Neural progenitor cell (in vitro differentiated cells): ENCODE results near the gene NTMT1. TPM values are rescaled to one million over a fixed set of nuclear protein-coding genes. Genes with fewer than 3 reads are reported as not detected.

Experiments used
- DNase-seq: peaks from one replicate; pipeline ENCODE4 v3.0.0-alpha.2; 2016; ENCODE audit warnings: low spot score
- H2AFZ ChIP-seq: fragments of 200-600 bp; sonication (generic); replicated peaks from 2 replicates; pipeline ENCODE4 v1.6.1; 2016; ENCODE audit warnings: antibody characterized with exemption
- H3F3A ChIP-seq: fragments of 200-600 bp; sonication (generic); 2 replicates; pipeline ENCODE4 v1.6.1; 2016; ENCODE audit warnings: antibody characterized with exemption, low read depth
- H3K27ac ChIP-seq: fragments of 200-600 bp; sonication (generic); 2 replicates; pipeline ENCODE4 v1.5.1; 2016; ENCODE audit warnings: mild to moderate bottlenecking
- H3K27me3 ChIP-seq: fragments of 200-600 bp; sonication (generic); 2 replicates; pipeline ENCODE4 v1.6.1; 2016; ENCODE audit warnings: mild to moderate bottlenecking, moderate library complexity
- H3K36me3 ChIP-seq: fragments of 200-600 bp; sonication (generic); 2 replicates; pipeline ENCODE4 v1.5.1; 2016
- H3K4me1 ChIP-seq: fragments of 200-600 bp; sonication (generic); 2 replicates; pipeline ENCODE4 v1.6.1; 2016; ENCODE audit warnings: mixed run types
- H3K4me2 ChIP-seq: fragments of 200-600 bp; sonication (generic); 2 replicates; pipeline ENCODE4 v1.6.1; 2016
- H3K4me3 ChIP-seq: fragments of 200-600 bp; sonication (generic); 2 replicates; pipeline ENCODE4 v1.5.1; 2016
- H3K79me2 ChIP-seq: fragments of 200-600 bp; sonication (generic); 2 replicates; pipeline ENCODE4 v1.6.1; 2016; ENCODE audit warnings: low read depth
- H3K9ac ChIP-seq: fragments of 200-600 bp; sonication (generic); 2 replicates; pipeline ENCODE4 v1.6.1; 2016
- H3K9me3 ChIP-seq: fragments of 200-600 bp; sonication (generic); 2 replicates; pipeline ENCODE4 v1.5.1; 2016; ENCODE audit warnings: low read depth
- H4K20me1 ChIP-seq: fragments of 200-600 bp; sonication (generic); 2 replicates; pipeline ENCODE4 v1.6.1; 2016; ENCODE audit warnings: low read depth
- H3K27ac Mint-ChIP-seq: 3 replicates; pipeline ENCODE4 v1.8.0; 2021; ENCODE audit warnings: mixed read lengths
- H3K27me3 Mint-ChIP-seq: 2 replicates; pipeline ENCODE4 v1.8.0; 2022; ENCODE audit warnings: low read depth, mild to moderate bottlenecking, inconsistent platforms, moderate library complexity, mixed read lengths; ENCODE audit not compliant: insufficient read depth
- H3K36me3 Mint-ChIP-seq: 3 replicates; pipeline ENCODE4 v1.8.0; 2021; ENCODE audit warnings: mixed read lengths
- H3K4me1 Mint-ChIP-seq: 3 replicates; pipeline ENCODE4 v1.8.0; 2021; ENCODE audit warnings: mixed read lengths
- H3K4me3 Mint-ChIP-seq: 3 replicates; pipeline ENCODE4 v1.8.0; 2021; ENCODE audit warnings: mild to moderate bottlenecking, moderate library complexity, mixed read lengths
- H3K9me3 Mint-ChIP-seq: 3 replicates; pipeline ENCODE4 v1.8.0; 2020; ENCODE audit warnings: mixed read lengths
- EZH2 ChIP-seq: fragments of 200-600 bp; sonication (generic); IDR thresholded peaks from 2 replicates; pipeline ENCODE4 v1.6.1; 2017; ENCODE audit warnings: antibody characterized with exemption, mild to moderate bottlenecking, moderate library complexity
- EZH2phosphoT487 ChIP-seq: fragments of 200-600 bp; sonication (generic); IDR thresholded peaks from 2 replicates; pipeline ENCODE4 v1.6.1; 2017; ENCODE audit warnings: antibody characterized with exemption
- total RNA-seq: library from RNA; depleted of rRNA; stranded (reverse); fragments of >200 nt; gene quantifications from 2 replicates; pipeline ENCODE4 v1.2.3, GENCODE V29; 2015; ENCODE audit warnings: low replicate concordance
- TF ChIP-seq, protein P1 (sequence below): fragments of 200-600 bp; sonication (generic); IDR thresholded peaks from 2 replicates; pipeline ENCODE4 v1.5.1; 2017; ENCODE audit warnings: antibody characterized with exemption, mild to moderate bottlenecking

Gene NTMT1
- total RNA-seq, 1 donor from 2014 or later, result 22.2 TPM

GRCh38 chr9:129665389-129665775, 39.4 kb downstream of the NTMT1 start, which contains the start of gene PRRX2:
Gene PRRX2 (plus strand): TSS chr9:129665647. CDS start chr9:129665868, 221 bp downstream.
- no peaks in the 10 kb centered on the region for H3K79me2 ChIP-seq
- Mint-ChIP-seq H3K9me3 (peaks cover 2% of the 10 kb centered on the region), H3K36me3 (no peaks in the 10 kb centered on the region), H3K27me3 (peaks cover 33% of the 10 kb centered on the region), H3K27ac (no peak within 1 kb of the TSS), H3K4me3 (peak within 1 kb of the TSS; percentile 81), H3K4me1 (peaks cover 9% of the 10 kb centered on the region)
- no peak within 1 kb of the TSS for H3K27ac ChIP-seq
- peak within 1 kb of the TSS; percentile 78 for H2AFZ ChIP-seq
- H3K9ac ChIP-seq, result no peak within 1 kb of the TSS
- H3K4me2 ChIP-seq, result peak within 1 kb of the TSS; percentile 86
- H3K27me3 ChIP-seq, result peaks cover 56% of the 10 kb centered on the region
- H4K20me1 ChIP-seq, result peaks cover 3% of the 10 kb centered on the region
- H3K9me3 ChIP-seq, result no peaks in the 10 kb centered on the region
- TF ChIP-seq, protein P1, sequence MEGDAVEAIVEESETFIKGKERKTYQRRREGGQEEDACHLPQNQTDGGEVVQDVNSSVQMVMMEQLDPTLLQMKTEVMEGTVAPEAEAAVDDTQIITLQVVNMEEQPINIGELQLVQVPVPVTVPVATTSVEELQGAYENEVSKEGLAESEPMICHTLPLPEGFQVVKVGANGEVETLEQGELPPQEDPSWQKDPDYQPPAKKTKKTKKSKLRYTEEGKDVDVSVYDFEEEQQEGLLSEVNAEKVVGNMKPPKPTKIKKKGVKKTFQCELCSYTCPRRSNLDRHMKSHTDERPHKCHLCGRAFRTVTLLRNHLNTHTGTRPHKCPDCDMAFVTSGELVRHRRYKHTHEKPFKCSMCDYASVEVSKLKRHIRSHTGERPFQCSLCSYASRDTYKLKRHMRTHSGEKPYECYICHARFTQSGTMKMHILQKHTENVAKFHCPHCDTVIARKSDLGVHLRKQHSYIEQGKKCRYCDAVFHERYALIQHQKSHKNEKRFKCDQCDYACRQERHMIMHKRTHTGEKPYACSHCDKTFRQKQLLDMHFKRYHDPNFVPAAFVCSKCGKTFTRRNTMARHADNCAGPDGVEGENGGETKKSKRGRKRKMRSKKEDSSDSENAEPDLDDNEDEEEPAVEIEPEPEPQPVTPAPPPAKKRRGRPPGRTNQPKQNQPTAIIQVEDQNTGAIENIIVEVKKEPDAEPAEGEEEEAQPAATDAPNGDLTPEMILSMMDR, result no peak
- TF ChIP-seq EZH2 (peak; percentile 55), EZH2phosphoT487 (peak; percentile 46)
- no peaks in the 10 kb centered on the region for H3K36me3 ChIP-seq
- peak within 1 kb of the TSS; percentile 49 for H3K4me3 ChIP-seq
- DNase-seq, result peak; percentile 80
- H3F3A ChIP-seq, result peaks cover 41% of the 10 kb centered on the region
- peaks cover 10% of the 10 kb centered on the region for H3K4me1 ChIP-seq

- Histone ChIP-seq H3K4me2 (peak overlapping the region; percentile 86), H3K4me3 (peak overlapping the region; percentile 49), H3K79me2 (no peaks in the 10 kb centered on the region), H2AFZ (no peak overlapping the region), H4K20me1 (peaks cover 3% of the 10 kb centered on the region), H3K36me3 (no peaks in the 10 kb centered on the region), H3F3A (peaks cover 41% of the 10 kb centered on the region), H3K27ac (no peak overlapping the region), H3K27me3 (peaks cover 56% of the 10 kb centered on the region), H3K9me3 (no peaks in the 10 kb centered on the region), H3K9ac (no peak overlapping the region), H3K4me1 (peaks cover 10% of the 10 kb centered on the region)
- peaks cover 33% of the 10 kb centered on the region for H3K27me3 Mint-ChIP-seq
- H3K36me3 Mint-ChIP-seq, result no peaks in the 10 kb centered on the region
- peak overlapping the region; percentile 21 for H3K4me3 Mint-ChIP-seq
- H3K27ac Mint-ChIP-seq, result no peak overlapping the region
- peaks cover 9% of the 10 kb centered on the region for H3K4me1 Mint-ChIP-seq
- TF ChIP-seq EZH2phosphoT487 (no peak), EZH2 (no peak)
- TF ChIP-seq, protein P1, result no peak
- DNase-seq, result peak; percentile 51
- H3K9me3 Mint-ChIP-seq, result peaks cover 2% of the 10 kb centered on the region
These were observed 40.0 kb downstream of the NTMT1 start for GRCh38 chr9:129665814-129666520.

DNA sequence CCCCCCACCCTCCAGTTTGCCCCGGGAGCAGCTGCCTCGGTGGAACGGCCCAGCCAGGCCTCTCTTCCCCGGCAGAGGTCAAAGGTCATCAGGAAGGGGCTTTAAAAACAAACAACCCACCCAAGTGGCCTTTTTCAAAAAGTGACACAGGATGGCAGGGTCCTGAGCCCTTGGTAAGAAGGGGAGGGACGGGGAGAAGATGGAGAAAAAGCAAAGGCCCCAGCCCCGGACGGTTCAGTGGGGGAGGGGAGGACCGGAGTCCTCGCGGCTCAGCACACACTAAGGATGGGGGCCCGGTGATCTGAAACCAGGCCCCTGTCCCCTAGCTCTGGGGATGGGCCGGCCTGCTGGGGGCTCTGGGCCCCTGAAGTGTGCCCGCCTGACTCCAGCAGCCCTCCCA, 40.6 kb downstream of the NTMT1 start:
- no peak for TF ChIP-seq EZH2
- TF ChIP-seq EZH2phosphoT487, result no peak
- TF ChIP-seq, protein P1, result no peak
- H3K4me1 Mint-ChIP-seq, result peaks cover 9% of the 10 kb centered on the region
- Histone ChIP-seq H3K36me3 (no peaks in the 10 kb centered on the region), H4K20me1 (peaks cover 3% of the 10 kb centered on the region), H3K27me3 (peaks cover 56% of the 10 kb centered on the region), H3K27ac (no peak overlapping the region), H3K4me3 (no peak overlapping the region), H3K9ac (no peak overlapping the region), H3K79me2 (no peaks in the 10 kb centered on the region), H3F3A (peaks cover 41% of the 10 kb centered on the region), H3K4me1 (peaks cover 10% of the 10 kb centered on the region), H2AFZ (no peak overlapping the region), H3K4me2 (peak overlapping the region; percentile 73), H3K9me3 (no peaks in the 10 kb centered on the region)
- H3K27ac Mint-ChIP-seq, result no peak overlapping the region
- DNase-seq, result peak; percentile 62
- H3K27me3 Mint-ChIP-seq, result peaks cover 31% of the 10 kb centered on the region
- H3K36me3 Mint-ChIP-seq, result no peaks in the 10 kb centered on the region
- H3K4me3 Mint-ChIP-seq, result no peak overlapping the region
- no peaks in the 10 kb centered on the region for H3K9me3 Mint-ChIP-seq
